SK-N-MC (cell line): ENCODE measurements around the gene ASCC2.

Experiments used
- FOXP2 ChIP-seq: optimal IDR thresholded peaks from 2 replicates; pipeline ENCODE3; 2011; ENCODE audit warnings: mild to moderate bottlenecking, moderate library complexity; ENCODE audit not compliant: insufficient read depth; ENCODE audit errors: extremely low read length, control extremely low read depth
- POLR2AphosphoS5 ChIP-seq: IDR thresholded peaks from 2 replicates; pipeline ENCODE4 v1.6.1; 2012; ENCODE audit warnings: mild to moderate bottlenecking, low read depth, low read length, borderline replicate concordance

DNA sequence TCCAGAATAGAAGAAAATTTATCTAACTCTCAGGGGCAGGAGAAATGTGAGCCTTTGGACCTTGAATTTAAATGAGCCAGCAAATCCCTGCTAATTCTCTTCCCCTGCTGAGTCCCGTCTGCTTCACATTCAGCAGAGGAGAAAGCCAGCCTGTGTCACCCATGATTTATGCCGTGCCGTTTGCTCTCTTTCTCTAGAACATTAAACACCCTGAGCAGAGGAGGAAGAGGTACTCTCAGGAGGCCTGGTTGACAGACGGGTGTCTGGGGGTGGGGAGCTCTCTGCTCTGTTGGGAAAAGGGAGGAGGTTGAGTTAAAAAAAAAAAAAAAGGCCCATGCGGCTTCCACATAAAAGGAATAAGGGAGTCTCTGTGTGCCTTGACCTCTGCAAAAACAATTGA is 33.6 kb upstream of the ASCC2 start:
- TF ChIP-seq FOXP2 (no peak), POLR2AphosphoS5 (no peak)
